K562 (cell line): ENCODE data around the gene GLI1. TPM values are rescaled to one million over a fixed set of nuclear protein-coding genes. Genes with fewer than 3 reads are reported as not detected.

Source experiments
- ASH1L ChIP-seq: fragments of 450-650 bp; IDR thresholded peaks from 2 replicates; pipeline ENCODE4 v1.6.1; 2018; ENCODE audit warnings: borderline replicate concordance, mild to moderate bottlenecking, low read depth; ENCODE audit not compliant: partially characterized antibody
- DMBX1 ChIP-seq: fragments of 250-450 bp; sonication (Bioruptor Pico); IDR thresholded peaks from 2 replicates; pipeline ENCODE4 v1.8.0; 2022; ENCODE audit warnings: inconsistent platforms, mild to moderate bottlenecking, moderate library complexity, borderline replicate concordance
- HMGN3 ChIP-seq: IDR thresholded peaks from 2 replicates; pipeline ENCODE4 v1.6.1; 2011; ENCODE audit warnings: borderline replicate concordance, low read depth, mild to moderate bottlenecking, mixed read lengths, low read length; ENCODE audit not compliant: insufficient read length; ENCODE audit errors: extremely low read depth
- JUN ChIP-seq, 2 experiments: sonication (generic) in 1 of 2; formaldehyde crosslinking in 1 of 2; IDR thresholded peaks; 2 replicates each; pipeline versions ENCODE4 v1.6.1 to v1.8.0; 2012 to 2022; ENCODE audit warnings: borderline replicate concordance in 2 of 2, mild to moderate bottlenecking in 2 of 2, improper control_type of control experiment in 1 of 2, low read depth in 1 of 2, low read length in 1 of 2, missing genetic modification reagents in 1 of 2
- KDM1A ChIP-seq, 2 experiments: fragments of 450-650 bp; IDR thresholded peaks; 2 replicates each; pipeline ENCODE4 v1.6.1; 2016; ENCODE audit warnings: mild to moderate bottlenecking in 2 of 2
- KLF13 ChIP-seq: fragments of 450-650 bp; IDR thresholded peaks from 2 replicates; pipeline ENCODE4 v1.6.1; 2016; ENCODE audit warnings: missing genetic modification characterization, low read depth, mild to moderate bottlenecking, missing compliant biosample characterization, moderate library complexity, borderline replicate concordance
- MTA3 ChIP-seq: fragments of 450-650 bp; formaldehyde crosslinking; IDR thresholded peaks from 2 replicates; pipeline ENCODE4 v1.6.1; 2017; ENCODE audit warnings: mild to moderate bottlenecking, borderline replicate concordance
- NCOA6 ChIP-seq: fragments of 450-650 bp; IDR thresholded peaks from 2 replicates; pipeline ENCODE4 v1.6.1; 2017; ENCODE audit warnings: mild to moderate bottlenecking
- PHB ChIP-seq: fragments of 250-450 bp; sonication (Bioruptor Pico); IDR thresholded peaks from 2 replicates; pipeline ENCODE4 v1.5.0; 2021
- SMAD4 ChIP-seq: fragments of 250-450 bp; sonication (Bioruptor Pico); conservative IDR thresholded peaks from 2 replicates; pipeline ENCODE4 v1.8.0; 2021; ENCODE audit warnings: inconsistent platforms, mild to moderate bottlenecking, moderate library complexity
- ZNF778 ChIP-seq: fragments of 450-650 bp; formaldehyde crosslinking; IDR thresholded peaks from 2 replicates; pipeline ENCODE4 v1.4.0; 2020; ENCODE audit warnings: mild to moderate bottlenecking, moderate library complexity
- polyA plus RNA-seq, 8 experiments: library from polyadenylated mRNA; depleted of rRNA in 4 of 8; stranded (reverse) in 5 of 8; unstranded in 3 of 8; fragments of >200 nt; fragmentation: Nextera tagmentation in 2 of 8; fragmentation: Illumina TruSeq in 1 of 8; extraction: Ambion mirVana in 2 of 8; extraction: Trizol in 1 of 8; gene quantifications; 2 replicates each; pipeline versions ENCODE4 v1.2.1 to v1.2.3, GENCODE V29; 2011 to 2014; ENCODE audit warnings: inconsistent platforms in 1 of 8, missing spikeins in 1 of 8
- total RNA-seq, 7 experiments: library from RNA; depleted of rRNA in 6 of 7; stranded (reverse); fragments of >200 nt in 6 of 7; fragmentation: Illumina TruSeq in 2 of 7; extraction: Trizol in 2 of 7; gene quantifications; 2 replicates each; pipeline versions ENCODE4 v1.2.1 to v1.2.3, GENCODE V29; 2011 to 2021; ENCODE audit warnings: low replicate concordance in 1 of 7
- TF ChIP-seq, protein P1 (sequence below): fragments of 200-800 bp; sonication (Bioruptor generic); IDR thresholded peaks from 2 replicates; pipeline ENCODE4 v1.6.1; 2017; ENCODE audit warnings: missing genetic modification characterization, missing compliant biosample characterization
- TF ChIP-seq, protein P2 (sequence below): sonication (generic); formaldehyde crosslinking; IDR thresholded peaks from 2 replicates; pipeline ENCODE4 v1.8.0; 2022; ENCODE audit warnings: mild to moderate bottlenecking, missing genetic modification reagents
- TF ChIP-seq, protein P3 (sequence below): sonication (generic); formaldehyde crosslinking; IDR thresholded peaks from 2 replicates; pipeline ENCODE4 v1.8.0; 2023; ENCODE audit warnings: mild to moderate bottlenecking, missing genetic modification reagents
- TF ChIP-seq, protein P4 (sequence below): sonication (generic); formaldehyde crosslinking; IDR thresholded peaks from 2 replicates; pipeline ENCODE4 v1.8.0; 2022; ENCODE audit warnings: mild to moderate bottlenecking, low read depth, missing genetic modification reagents

Gene GLI1
- total and polyA plus RNA-seq, 9 of the 15 experiments (the other 6 are each of a cell fraction or from before 2014, with no cell fraction given) = 0.24 to 3.7 (median 0.61) TPM

DNA sequence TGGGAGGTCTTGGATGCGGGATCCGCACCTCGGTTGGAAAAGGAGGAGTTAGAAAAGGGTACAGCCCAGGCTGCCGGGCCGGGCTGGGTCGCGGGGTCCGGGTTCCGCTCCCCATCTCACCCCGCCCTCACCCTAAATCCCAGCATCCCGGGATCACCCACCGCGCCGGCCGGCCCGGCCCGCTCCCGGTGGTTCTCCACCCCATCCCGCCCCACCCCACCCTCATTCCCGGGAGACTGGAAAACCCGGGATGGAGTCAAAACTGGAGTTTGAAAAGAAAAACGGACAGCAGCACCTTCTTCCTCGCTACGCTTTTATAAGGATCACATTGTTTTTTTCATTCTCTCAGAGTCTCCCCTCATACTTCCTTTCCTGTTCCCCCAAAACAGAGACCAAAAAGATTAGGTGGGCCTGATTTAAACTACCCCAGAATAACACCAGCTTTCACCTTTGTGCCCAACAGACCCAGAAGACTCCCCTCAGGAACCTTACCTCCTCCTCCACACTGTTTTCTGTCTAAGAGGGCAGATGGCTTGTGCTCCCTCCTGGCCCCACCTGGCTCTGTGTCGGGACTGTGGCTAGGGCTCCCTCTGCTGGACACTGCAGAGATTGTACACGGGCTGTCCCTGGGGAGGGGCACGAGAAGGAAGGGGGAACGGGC is 2.8 kb downstream of the GLI1 start (continued):
- TF ChIP-seq, protein P1, sequence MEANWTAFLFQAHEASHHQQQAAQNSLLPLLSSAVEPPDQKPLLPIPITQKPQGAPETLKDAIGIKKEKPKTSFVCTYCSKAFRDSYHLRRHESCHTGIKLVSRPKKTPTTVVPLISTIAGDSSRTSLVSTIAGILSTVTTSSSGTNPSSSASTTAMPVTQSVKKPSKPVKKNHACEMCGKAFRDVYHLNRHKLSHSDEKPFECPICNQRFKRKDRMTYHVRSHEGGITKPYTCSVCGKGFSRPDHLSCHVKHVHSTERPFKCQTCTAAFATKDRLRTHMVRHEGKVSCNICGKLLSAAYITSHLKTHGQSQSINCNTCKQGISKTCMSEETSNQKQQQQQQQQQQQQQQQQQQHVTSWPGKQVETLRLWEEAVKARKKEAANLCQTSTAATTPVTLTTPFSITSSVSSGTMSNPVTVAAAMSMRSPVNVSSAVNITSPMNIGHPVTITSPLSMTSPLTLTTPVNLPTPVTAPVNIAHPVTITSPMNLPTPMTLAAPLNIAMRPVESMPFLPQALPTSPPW = peak; percentile 93
- TF ChIP-seq KDM1A (IDR thresholded peaks at IDR 0.05) (peak; percentile 38 to 73; a peak in 3 of 4 replicates), SMAD4 (CRISPR knock-in tag) (0 out of 2 replicates have a peak, but pooled peaks have one; percentile 27), DMBX1 (CRISPR knock-in tag) (no peak), PHB (CRISPR knock-in tag) (no peak), MTA3 (peak; percentile 67; the same call in 1 of the 2 replicates), KLF13 (tag) (no peak), ASH1L (no peak), JUN (IDR thresholded peaks at IDR 0.05; ENCODE audit: borderline replicate concordance, low read depth, low read length) (peak; percentile 6; the same call in 1 of the 2 replicates), JUN (CRISPR knock-in tag; IDR thresholded peaks at IDR 0.05; ENCODE audit: borderline replicate concordance) (no peak), HMGN3 (no peak), NCOA6 (no peak), ZNF778 (CRISPR knock-in tag) (no peak)
- TF ChIP-seq, protein P2, sequence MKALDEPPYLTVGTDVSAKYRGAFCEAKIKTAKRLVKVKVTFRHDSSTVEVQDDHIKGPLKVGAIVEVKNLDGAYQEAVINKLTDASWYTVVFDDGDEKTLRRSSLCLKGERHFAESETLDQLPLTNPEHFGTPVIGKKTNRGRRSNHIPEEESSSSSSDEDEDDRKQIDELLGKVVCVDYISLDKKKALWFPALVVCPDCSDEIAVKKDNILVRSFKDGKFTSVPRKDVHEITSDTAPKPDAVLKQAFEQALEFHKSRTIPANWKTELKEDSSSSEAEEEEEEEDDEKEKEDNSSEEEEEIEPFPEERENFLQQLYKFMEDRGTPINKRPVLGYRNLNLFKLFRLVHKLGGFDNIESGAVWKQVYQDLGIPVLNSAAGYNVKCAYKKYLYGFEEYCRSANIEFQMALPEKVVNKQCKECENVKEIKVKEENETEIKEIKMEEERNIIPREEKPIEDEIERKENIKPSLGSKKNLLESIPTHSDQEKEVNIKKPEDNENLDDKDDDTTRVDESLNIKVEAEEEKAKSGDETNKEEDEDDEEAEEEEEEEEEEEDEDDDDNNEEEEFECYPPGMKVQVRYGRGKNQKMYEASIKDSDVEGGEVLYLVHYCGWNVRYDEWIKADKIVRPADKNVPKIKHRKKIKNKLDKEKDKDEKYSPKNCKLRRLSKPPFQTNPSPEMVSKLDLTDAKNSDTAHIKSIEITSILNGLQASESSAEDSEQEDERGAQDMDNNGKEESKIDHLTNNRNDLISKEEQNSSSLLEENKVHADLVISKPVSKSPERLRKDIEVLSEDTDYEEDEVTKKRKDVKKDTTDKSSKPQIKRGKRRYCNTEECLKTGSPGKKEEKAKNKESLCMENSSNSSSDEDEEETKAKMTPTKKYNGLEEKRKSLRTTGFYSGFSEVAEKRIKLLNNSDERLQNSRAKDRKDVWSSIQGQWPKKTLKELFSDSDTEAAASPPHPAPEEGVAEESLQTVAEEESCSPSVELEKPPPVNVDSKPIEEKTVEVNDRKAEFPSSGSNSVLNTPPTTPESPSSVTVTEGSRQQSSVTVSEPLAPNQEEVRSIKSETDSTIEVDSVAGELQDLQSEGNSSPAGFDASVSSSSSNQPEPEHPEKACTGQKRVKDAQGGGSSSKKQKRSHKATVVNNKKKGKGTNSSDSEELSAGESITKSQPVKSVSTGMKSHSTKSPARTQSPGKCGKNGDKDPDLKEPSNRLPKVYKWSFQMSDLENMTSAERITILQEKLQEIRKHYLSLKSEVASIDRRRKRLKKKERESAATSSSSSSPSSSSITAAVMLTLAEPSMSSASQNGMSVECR (CRISPR knock-in tag) = no peak
- TF ChIP-seq, protein P3, sequence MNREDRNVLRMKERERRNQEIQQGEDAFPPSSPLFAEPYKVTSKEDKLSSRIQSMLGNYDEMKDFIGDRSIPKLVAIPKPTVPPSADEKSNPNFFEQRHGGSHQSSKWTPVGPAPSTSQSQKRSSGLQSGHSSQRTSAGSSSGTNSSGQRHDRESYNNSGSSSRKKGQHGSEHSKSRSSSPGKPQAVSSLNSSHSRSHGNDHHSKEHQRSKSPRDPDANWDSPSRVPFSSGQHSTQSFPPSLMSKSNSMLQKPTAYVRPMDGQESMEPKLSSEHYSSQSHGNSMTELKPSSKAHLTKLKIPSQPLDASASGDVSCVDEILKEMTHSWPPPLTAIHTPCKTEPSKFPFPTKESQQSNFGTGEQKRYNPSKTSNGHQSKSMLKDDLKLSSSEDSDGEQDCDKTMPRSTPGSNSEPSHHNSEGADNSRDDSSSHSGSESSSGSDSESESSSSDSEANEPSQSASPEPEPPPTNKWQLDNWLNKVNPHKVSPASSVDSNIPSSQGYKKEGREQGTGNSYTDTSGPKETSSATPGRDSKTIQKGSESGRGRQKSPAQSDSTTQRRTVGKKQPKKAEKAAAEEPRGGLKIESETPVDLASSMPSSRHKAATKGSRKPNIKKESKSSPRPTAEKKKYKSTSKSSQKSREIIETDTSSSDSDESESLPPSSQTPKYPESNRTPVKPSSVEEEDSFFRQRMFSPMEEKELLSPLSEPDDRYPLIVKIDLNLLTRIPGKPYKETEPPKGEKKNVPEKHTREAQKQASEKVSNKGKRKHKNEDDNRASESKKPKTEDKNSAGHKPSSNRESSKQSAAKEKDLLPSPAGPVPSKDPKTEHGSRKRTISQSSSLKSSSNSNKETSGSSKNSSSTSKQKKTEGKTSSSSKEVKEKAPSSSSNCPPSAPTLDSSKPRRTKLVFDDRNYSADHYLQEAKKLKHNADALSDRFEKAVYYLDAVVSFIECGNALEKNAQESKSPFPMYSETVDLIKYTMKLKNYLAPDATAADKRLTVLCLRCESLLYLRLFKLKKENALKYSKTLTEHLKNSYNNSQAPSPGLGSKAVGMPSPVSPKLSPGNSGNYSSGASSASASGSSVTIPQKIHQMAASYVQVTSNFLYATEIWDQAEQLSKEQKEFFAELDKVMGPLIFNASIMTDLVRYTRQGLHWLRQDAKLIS (CRISPR knock-in tag) = 0 out of 2 replicates have a peak, but pooled peaks have one; percentile 40
- TF ChIP-seq, protein P4, sequence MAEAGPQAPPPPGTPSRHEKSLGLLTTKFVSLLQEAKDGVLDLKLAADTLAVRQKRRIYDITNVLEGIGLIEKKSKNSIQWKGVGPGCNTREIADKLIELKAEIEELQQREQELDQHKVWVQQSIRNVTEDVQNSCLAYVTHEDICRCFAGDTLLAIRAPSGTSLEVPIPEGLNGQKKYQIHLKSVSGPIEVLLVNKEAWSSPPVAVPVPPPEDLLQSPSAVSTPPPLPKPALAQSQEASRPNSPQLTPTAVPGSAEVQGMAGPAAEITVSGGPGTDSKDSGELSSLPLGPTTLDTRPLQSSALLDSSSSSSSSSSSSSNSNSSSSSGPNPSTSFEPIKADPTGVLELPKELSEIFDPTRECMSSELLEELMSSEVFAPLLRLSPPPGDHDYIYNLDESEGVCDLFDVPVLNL = no peak
